Myometrial cell (primary cell): ENCODE results near the gene ZNF561. TPM values are rescaled to one million over a fixed set of nuclear protein-coding genes. Genes with fewer than 3 reads are reported as not detected.

Experiments
- total RNA-seq: library from RNA; depleted of rRNA; stranded (reverse); fragments of >200 nt; gene quantifications from 2 replicates; pipeline ENCODE4 v1.2.3, GENCODE V29; 2015

Gene ZNF561
- total RNA-seq: 12.2 and 13.0 TPM in 2 replicates

GRCh38 chr19:9621156-9622037 lies at the start of gene ZNF561:
TSS of gene ZNF561 (minus strand) at chr19:9621232. CDS start at chr19:9619456, 1,776 bp downstream.

GRCh38 chr19:9584073-9584833 lies 36.8 kb downstream of the ZNF561 start, which contains the start of gene ZNF121:
TSS of gene ZNF121 (minus strand) at chr19:9584504. CDS start at chr19:9568097, 16,407 bp downstream.

Other genes starting within 250 kb of the ZNF561 start
- gene ZNF266, start 185.7 kb downstream of the ZNF561 start, total RNA-seq: 5.3 and 8.1 TPM in 2 replicates
- gene ZNF560, start 122.6 kb downstream of the ZNF561 start, total RNA-seq: 0.29 and 0.53 TPM in 2 replicates
- gene ZNF426, start 82.6 kb downstream of the ZNF561 start, total RNA-seq: 9.2 and 9.7 TPM in 2 replicates
- gene ZNF121, start 36.7 kb downstream of the ZNF561 start, total RNA-seq: 13.8 and 17.4 TPM in 2 replicates
- gene ZNF562, start 53.9 kb upstream of the ZNF561 start, total RNA-seq: 7.2 and 14.7 TPM in 2 replicates
- gene ZNF846, start 147.5 kb upstream of the ZNF561 start, total RNA-seq: 0.58 and 12.1 TPM in 2 replicates
- gene FBXL12, start 197.8 kb upstream of the ZNF561 start, total RNA-seq: 26.2 and 27.7 TPM in 2 replicates
- 682 and 785 TPM in 2 replicates for gene UBL5, start 206.7 kb upstream of the ZNF561 start, total RNA-seq
- gene PIN1, start 214.1 kb upstream of the ZNF561 start, total RNA-seq: 158 and 163 TPM in 2 replicates